Chondrocyte (in vitro differentiated cells): ENCODE measurements around the gene SAMMSON. TPM values are rescaled to one million over a fixed set of nuclear protein-coding genes. Genes with fewer than 3 reads are reported as not detected.

Experiments
- DNase-seq: peaks from one replicate; pipeline ENCODE4 v3.0.0; 2021; ENCODE audit warnings: mixed read lengths, low spot score
- H3K27ac Mint-ChIP-seq: one replicate; pipeline ENCODE4 v1.8.0; 2021; ENCODE audit warnings: mild to moderate bottlenecking, moderate library complexity, mixed read lengths; ENCODE audit not compliant: unreplicated experiment
- H3K27me3 Mint-ChIP-seq: 2 replicates; pipeline ENCODE4 v1.8.0; 2021; ENCODE audit warnings: low read depth, mixed read lengths
- H3K36me3 Mint-ChIP-seq: 2 replicates; pipeline ENCODE4 v1.8.0; 2021; ENCODE audit warnings: low read depth, mixed read lengths
- H3K4me1 Mint-ChIP-seq: 2 replicates; pipeline ENCODE4 v1.8.0; 2021; ENCODE audit warnings: low read depth, mild to moderate bottlenecking, mixed read lengths
- H3K4me3 Mint-ChIP-seq: one replicate; pipeline ENCODE4 v1.8.0; 2021; ENCODE audit warnings: mild to moderate bottlenecking, moderate library complexity, mixed read lengths; ENCODE audit not compliant: unreplicated experiment
- H3K9me3 Mint-ChIP-seq: 2 replicates; pipeline ENCODE4 v1.8.0; 2021; ENCODE audit warnings: low read depth, mixed read lengths
- long read RNA-seq: library from polyadenylated mRNA; stranded (forward); transcript quantifications from one replicate; pipeline ENCODE4 v2.0.0, GENCODE V29; 2021
- total RNA-seq: library from RNA; stranded (reverse); gene quantifications from 3 replicates; pipeline ENCODE4 v1.2.1, GENCODE V29; 2021
- TF ChIP-seq, protein P1 (sequence below): fragments of 200-600 bp; sonication (generic); IDR thresholded peaks from 2 replicates; pipeline ENCODE4 v1.5.0; 2021; ENCODE audit warnings: antibody characterized with exemption, mild to moderate bottlenecking, moderate library complexity

Gene SAMMSON
- 0.39 TPM in 1 of 3 replicates, not detected in the others for total RNA-seq
- long read RNA-seq: 0 reads

DNA sequence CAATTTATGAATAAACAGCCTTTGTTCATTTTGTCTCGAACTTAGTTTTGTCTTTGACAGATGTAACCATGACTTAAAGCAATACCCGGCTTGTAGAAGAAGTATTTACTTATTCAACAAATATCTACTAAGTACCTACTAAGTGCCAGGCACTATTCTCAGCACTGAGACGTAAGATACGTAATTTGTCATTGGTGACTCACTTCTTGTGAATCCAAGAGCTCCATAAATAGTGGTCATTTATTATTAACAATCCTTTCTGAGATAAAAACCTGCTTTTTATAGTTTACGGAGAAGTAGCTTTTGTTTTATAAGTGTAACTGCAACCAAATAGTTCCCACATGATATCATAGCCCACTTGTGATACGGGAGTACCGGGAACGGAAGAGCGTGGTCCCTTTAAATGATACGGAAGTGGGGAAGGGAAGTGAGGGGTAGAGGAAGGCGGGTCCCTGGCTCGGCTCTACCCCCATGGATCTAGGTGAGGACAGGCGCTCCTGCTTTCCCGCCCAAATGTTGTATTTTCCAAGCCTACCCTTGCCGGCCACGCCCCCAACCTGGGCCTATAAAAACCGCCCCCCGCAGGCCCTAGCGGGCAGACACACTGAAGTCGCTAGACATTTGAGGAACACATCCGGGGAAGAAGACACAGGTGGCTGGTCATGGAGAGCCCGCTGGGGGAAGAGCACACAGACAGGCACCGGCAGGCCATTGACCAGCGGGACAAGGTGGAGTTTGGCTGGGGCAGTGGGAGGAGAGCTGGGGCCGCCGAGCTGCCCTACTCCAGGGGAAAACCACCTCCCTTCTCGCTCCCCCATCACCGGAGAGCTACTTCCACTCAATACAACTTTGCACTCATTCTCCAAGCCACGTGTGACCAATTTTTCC, at the start of gene SAMMSON:
TSS of gene SAMMSON (plus strand) at position 594 of the 888 bp plus-strand sequence.
- no peaks in the 10 kb centered on the region for H3K27me3 Mint-ChIP-seq
- peaks cover 3% of the 10 kb centered on the region for H3K9me3 Mint-ChIP-seq
- no peak for DNase-seq
- peak within 1 kb of the TSS; percentile 81 for H3K27ac Mint-ChIP-seq
- peak within 1 kb of the TSS; percentile 5 for H3K4me3 Mint-ChIP-seq
- H3K4me1 Mint-ChIP-seq: peaks cover 28% of the 10 kb centered on the region
- TF ChIP-seq, protein P1, sequence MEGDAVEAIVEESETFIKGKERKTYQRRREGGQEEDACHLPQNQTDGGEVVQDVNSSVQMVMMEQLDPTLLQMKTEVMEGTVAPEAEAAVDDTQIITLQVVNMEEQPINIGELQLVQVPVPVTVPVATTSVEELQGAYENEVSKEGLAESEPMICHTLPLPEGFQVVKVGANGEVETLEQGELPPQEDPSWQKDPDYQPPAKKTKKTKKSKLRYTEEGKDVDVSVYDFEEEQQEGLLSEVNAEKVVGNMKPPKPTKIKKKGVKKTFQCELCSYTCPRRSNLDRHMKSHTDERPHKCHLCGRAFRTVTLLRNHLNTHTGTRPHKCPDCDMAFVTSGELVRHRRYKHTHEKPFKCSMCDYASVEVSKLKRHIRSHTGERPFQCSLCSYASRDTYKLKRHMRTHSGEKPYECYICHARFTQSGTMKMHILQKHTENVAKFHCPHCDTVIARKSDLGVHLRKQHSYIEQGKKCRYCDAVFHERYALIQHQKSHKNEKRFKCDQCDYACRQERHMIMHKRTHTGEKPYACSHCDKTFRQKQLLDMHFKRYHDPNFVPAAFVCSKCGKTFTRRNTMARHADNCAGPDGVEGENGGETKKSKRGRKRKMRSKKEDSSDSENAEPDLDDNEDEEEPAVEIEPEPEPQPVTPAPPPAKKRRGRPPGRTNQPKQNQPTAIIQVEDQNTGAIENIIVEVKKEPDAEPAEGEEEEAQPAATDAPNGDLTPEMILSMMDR: no peak
- no peaks in the 10 kb centered on the region for H3K36me3 Mint-ChIP-seq

DNA sequence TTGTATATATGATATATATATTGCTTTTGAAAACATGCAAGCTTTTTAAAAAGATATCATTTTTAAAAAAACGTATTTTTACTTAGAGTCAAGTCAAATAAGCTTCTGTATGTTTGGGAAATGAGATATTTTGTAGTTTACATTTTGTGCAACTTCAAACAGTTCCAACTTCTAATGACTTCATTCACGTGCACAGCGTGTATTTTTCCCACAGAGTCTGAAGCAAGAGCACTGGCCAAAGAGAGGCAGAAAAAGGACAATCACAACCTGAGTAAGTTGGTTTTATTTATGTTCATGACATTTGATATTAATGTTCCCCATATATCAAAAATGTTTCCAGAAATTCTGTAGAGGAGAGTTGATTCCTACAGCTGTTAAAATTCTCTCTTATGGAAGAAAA, 47.9 kb upstream of the SAMMSON start:
- Mint-ChIP-seq H3K27me3 (no peaks in the 10 kb centered on the region), H3K4me3 (no peak overlapping the region), H3K27ac (no peak overlapping the region), H3K36me3 (no peaks in the 10 kb centered on the region), H3K9me3 (no peaks in the 10 kb centered on the region), H3K4me1 (peaks cover 16% of the 10 kb centered on the region)
- TF ChIP-seq, protein P1: no peak
- no peak for DNase-seq

DNA sequence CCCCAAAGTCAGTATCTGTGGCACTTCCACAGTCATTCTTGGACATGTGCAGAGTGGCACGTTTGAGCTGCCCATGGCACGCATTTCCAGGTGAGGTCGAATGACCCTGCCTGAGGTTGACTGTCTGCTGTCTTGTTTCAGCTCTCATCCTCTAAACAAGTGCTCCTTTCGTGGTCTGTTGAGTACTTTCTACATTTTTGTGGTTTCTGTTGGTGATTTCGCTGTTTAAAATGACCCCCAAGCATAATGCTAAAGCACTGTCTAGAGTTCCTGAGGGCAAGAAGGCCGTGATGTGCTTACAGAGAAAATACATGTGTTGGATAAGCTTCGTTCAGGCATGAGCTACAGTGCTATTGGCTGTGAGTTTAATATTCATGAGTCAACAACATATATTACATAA, 40.0 kb upstream of the SAMMSON start:
- H3K4me1 Mint-ChIP-seq: no peaks in the 10 kb centered on the region

DNA sequence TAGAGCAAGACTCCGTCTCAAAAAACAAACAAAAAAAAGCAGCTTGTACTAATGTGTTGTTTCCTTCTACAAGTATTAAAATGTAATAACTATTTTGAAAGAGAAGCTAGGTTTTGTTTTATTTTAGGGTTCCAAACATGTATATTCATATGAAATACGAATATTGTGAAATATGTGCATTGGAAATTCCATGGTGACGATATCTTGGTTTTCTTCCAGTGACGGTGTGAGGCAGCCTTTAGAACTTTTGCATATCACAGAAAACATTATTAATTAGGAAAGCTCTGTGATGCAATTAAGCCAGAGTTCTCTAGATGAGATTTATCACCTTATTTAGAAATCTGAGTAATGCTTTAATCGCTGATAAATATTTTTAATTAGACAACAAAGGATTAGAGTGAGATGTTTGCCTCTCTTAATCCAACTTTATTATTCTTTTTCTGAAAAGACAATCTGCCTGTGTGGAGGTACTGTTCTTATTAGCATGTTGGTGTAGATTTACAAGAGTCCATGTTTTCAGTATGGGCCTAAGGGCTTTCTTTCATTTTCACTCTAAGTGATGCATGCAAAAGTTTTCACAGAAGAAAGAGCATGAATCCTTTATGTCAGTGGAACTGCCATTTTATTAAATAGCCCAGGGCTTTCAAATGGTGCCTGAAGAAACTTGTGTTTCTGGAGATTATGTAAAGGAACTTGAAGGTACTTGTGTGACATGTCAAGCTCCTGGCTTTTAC, 37.7 kb upstream of the SAMMSON start:
- no peak overlapping the region for H3K4me3 Mint-ChIP-seq
- no peaks in the 10 kb centered on the region for H3K9me3 Mint-ChIP-seq
- no peak for DNase-seq
- H3K36me3 Mint-ChIP-seq: peaks cover 9% of the 10 kb centered on the region
- TF ChIP-seq, protein P1: no peak
- no peaks in the 10 kb centered on the region for H3K4me1 Mint-ChIP-seq
- H3K27ac Mint-ChIP-seq: no peak overlapping the region
- no peaks in the 10 kb centered on the region for H3K27me3 Mint-ChIP-seq

More for the DNA sequence above, 40.0 kb upstream of the SAMMSON start:
- TF ChIP-seq, protein P1: no peak
- no peak for DNase-seq
- no peak overlapping the region for H3K4me3 Mint-ChIP-seq
- H3K9me3 Mint-ChIP-seq: no peaks in the 10 kb centered on the region
- peaks cover 6% of the 10 kb centered on the region for H3K36me3 Mint-ChIP-seq
- no peak overlapping the region for H3K27ac Mint-ChIP-seq
- no peaks in the 10 kb centered on the region for H3K27me3 Mint-ChIP-seq

DNA sequence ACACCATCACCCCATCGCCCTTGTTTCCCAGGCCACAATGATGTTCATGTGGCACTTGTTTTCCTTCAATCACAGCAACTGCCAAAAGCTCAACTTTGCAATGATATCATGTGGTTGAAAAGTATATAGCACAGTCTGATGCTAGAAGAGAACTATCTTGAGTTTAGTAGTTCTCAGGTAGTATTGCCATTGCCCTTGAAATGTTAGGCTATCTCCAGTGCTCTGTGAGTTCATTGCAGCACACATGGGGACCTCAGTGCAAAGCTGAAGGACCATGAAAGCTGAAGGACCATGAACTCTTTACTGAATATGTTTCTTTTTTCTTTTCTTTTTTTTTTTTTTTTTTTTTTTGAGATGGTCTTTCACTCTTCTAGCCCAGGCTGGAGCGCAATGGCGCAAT, 35.9 kb upstream of the SAMMSON start:
- H3K36me3 Mint-ChIP-seq: peaks cover 6% of the 10 kb centered on the region
- H3K27me3 Mint-ChIP-seq: no peaks in the 10 kb centered on the region
- no peak overlapping the region for H3K27ac Mint-ChIP-seq
- H3K9me3 Mint-ChIP-seq: no peaks in the 10 kb centered on the region
- H3K4me1 Mint-ChIP-seq: no peaks in the 10 kb centered on the region
- no peak overlapping the region for H3K4me3 Mint-ChIP-seq
- DNase-seq: no peak
- TF ChIP-seq, protein P1: no peak
